ENCODE results near the gene EGFLAM. TPM values are rescaled to one million over a fixed set of nuclear protein-coding genes. Genes with fewer than 3 reads are reported as not detected.

Gene EGFLAM
- total RNA-seq, 4 donors from 2014 or later = 15.0 to 103 (median 62.5) TPM

DNA sequence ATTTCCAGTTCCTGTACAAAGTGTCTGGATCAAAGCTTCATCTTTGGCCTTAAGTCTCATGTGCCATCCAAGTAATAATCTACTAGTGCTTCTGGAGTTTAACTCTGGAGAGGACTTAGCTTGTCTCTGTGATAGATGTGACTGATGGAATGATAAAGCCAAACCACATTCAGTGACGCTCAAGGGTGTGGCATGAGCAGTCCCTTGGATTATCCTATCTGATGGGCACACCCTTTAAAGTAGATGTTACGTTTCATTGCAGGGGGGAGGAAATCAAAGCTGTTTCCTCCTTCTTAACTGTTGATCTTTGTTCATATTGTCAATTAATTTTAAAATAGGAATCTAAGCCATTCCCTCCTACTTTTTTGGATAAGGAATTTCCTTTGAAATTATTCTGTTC, 8.5 kb upstream of the EGFLAM start:
- ATAC-seq (ENCODE audit: low FRiP score) = no peak
- no peak for DNase-seq (ENCODE audit: low spot score)
- no peak for TF ChIP-seq CTCF (IDR thresholded peaks at IDR 0.05)

DNA sequence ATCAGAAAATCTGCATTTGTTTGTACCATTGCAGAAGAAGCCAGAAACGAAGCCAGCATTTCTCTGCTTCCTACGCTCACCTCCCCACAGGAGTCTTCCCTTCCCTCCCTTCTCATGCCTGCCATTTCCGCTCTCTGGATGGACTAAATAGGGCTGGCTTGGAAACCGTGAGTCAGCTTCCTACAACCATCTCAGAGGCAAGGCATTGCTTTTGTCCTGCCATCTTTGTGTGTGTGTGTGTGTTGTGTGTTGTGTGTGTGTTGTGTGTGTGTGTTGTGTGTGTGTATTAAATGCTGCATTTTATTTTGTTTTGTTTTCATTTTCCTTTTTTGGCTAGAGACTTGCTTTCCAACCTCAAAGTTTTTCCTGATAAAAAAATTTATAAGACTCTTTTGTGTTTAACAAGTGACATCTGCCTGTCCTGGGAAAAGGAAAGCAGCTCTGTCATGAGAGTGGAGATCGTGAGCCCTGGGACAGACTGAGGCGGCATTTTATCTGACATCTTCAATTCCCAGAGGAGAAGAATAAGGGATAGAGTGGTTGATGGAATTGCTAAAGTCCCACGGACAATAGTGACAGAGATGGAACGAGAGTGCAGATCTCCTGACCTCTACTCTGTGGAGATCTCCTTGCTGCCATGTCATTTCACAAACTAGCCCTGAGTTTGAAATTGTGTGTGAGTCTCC, 7.5 kb upstream of the EGFLAM start:
- no peak for DNase-seq (ENCODE audit: low spot score)
- no peak for ATAC-seq (ENCODE audit: low FRiP score)
- no peak for TF ChIP-seq CTCF (IDR thresholded peaks at IDR 0.05)

GRCh38 chr5:38253759-38254158, 4.6 kb upstream of the EGFLAM start:
- ATAC-seq (ENCODE audit: low FRiP score) = no peak
- no peak for DNase-seq (ENCODE audit: low spot score)
- no peak for TF ChIP-seq CTCF (IDR thresholded peaks at IDR 0.05)

DNA sequence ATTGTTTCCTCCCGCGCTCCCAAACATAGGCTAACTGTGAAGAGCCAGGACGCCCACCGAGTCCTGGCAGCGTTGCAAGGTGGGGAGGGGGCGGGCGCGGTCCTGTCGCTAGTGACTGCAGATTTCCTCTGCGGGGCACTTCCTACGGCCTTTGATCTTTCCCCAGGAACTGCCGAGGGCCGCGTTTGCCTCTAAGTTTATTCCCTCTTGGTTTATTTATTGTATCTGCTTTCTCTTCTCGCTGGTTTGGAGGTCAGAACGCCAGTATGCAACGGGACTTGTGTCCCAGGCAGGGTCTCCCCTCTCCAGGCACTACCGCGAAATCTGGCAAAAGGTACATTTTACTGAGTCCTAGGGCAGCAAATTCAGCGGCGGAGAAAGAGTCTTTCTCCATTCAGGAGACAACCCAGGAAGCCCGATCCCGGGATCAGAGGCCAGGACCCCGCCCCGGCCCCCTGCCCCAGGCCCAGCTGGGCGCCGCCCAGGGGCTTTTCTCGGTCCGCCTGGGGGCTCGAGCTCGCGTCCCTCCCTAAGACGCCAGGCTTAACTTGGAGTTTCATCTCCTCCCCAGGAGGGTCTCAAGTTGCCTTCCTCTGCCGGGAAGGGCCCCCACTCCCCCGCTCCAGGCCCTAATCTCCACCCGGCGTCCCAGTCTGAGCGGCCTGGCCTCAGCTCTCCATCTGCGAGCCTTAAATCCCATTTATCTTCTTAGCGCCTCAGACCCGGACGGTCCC, 884 bp upstream of the EGFLAM start:
- no peak for ATAC-seq (ENCODE audit: low FRiP score)
- no peak for DNase-seq (ENCODE audit: low spot score)
- TF ChIP-seq CTCF (IDR thresholded peaks at IDR 0.05) = no peak

DNA sequence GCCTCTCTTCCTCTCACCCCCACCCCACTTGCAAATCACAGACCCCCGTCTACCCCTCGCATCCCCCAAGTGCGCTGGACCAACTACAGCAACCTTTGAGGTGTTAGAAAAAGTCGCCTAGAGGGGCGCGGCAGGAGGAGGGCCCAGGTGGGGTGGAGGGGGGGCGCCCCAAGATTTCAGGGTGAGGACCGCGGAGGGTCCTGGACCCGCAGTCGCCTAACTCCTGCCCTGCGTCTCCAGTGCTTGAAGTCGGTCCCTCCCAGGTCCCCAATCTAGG, 379 bp upstream of the EGFLAM start:
- DNase-seq (ENCODE audit: low spot score) = no peak
- no peak for ATAC-seq (ENCODE audit: low FRiP score)
- TF ChIP-seq CTCF (IDR thresholded peaks at IDR 0.05) = no peak

GRCh38 chr5:38259062-38259808, 876 bp downstream of the EGFLAM start:
- ATAC-seq (ENCODE audit: low FRiP score) (no peak), DNase-seq (ENCODE audit: low spot score) (no peak)
- TF ChIP-seq CTCF (IDR thresholded peaks at IDR 0.05) = no peak
